Breast epithelium (tissue), 4 donors: ENCODE data around the gene MPG. TPM values are rescaled to one million over a fixed set of nuclear protein-coding genes. Genes with fewer than 3 reads are reported as not detected.

ENCODE experiments used
- DNase-seq, 2 donors: peaks; one replicate each; pipeline ENCODE4 v3.0.0-alpha.2; 2019; ENCODE audit warnings: low spot score in 2 of 2
- H3K27ac ChIP-seq, 2 donors: fragments of 200-600 bp; sonication (generic) in 1 of 2; one replicate each; pipeline ENCODE4 v1.5.1; 2016 to 2019; ENCODE audit warnings: mild to moderate bottlenecking in 1 of 2
- H3K27me3 ChIP-seq, 2 donors: fragments of 200-600 bp; sonication (generic) in 1 of 2; one replicate each; pipeline versions ENCODE4 v1.5.1 to v1.6.0; 2017 to 2019; ENCODE audit warnings: control low read depth in 1 of 2, mild to moderate bottlenecking in 1 of 2
- H3K36me3 ChIP-seq: fragments of 200-600 bp; one replicate; pipeline ENCODE4 v1.5.1; 2019
- H3K4me1 ChIP-seq, 2 donors: fragments of 200-600 bp; sonication (generic); one replicate each; pipeline ENCODE4 v1.5.1; 2016 to 2019; ENCODE audit warnings: control low read depth in 1 of 2
- H3K4me3 ChIP-seq, 3 donors: fragments of 200-600 bp; sonication (generic); 1 replicate in 2 of 3; 2 replicates in 1 of 3; pipeline ENCODE4 v1.5.1; 2016 to 2019; ENCODE audit warnings: mild to moderate bottlenecking in 3 of 3, moderate library complexity in 2 of 3
- H3K9me3 ChIP-seq, 2 donors: fragments of 200-600 bp; sonication (generic) in 1 of 2; one replicate each; pipeline ENCODE4 v1.5.1; 2016 to 2019; ENCODE audit warnings: control low read depth in 1 of 2
- CTCF ChIP-seq, 3 donors: fragments of 450-650 bp; IDR thresholded peaks; one replicate each; pipeline ENCODE4 v1.5.1; 2016 to 2017; ENCODE audit warnings: antibody characterized with exemption in 3 of 3, mild to moderate bottlenecking in 3 of 3, moderate library complexity in 3 of 3
- POLR2A ChIP-seq: fragments of 450-650 bp; IDR thresholded peaks from one replicate; pipeline ENCODE4 v1.6.1; 2016; ENCODE audit warnings: antibody characterized with exemption, mild to moderate bottlenecking, moderate library complexity
- POLR2AphosphoS5 ChIP-seq, 3 donors: sonication (generic); formaldehyde crosslinking; IDR thresholded peaks; one replicate each; pipeline ENCODE4 v1.6.1; 2017; ENCODE audit warnings: antibody characterized with exemption in 3 of 3
- intact Hi-C: fragments of 100-400 bp; cut with DNase I; formaldehyde crosslinking; loops from one replicate; pipeline ENCODE4 v1.15.1; 2023; ENCODE audit warnings: low total_unique reads
- total RNA-seq, 3 donors: library from RNA; depleted of rRNA; stranded (reverse); fragments of >200 nt; gene quantifications; one replicate each; pipeline ENCODE4 v1.1.0, GENCODE V29; 2016

The MPG gene
- total RNA-seq, 3 donors from 2014 or later = 86.9 to 112 (median 89.1) TPM

- Histone ChIP-seq H3K4me3 (no peak overlapping the region), H3K4me1 (peaks cover 17 to 18% of the 10 kb centered on the region in 2 donors), H3K9me3 (no peaks in the 10 kb centered on the region), H3K27ac (peak overlapping the region in 1 of 2 donors; percentile 43), H3K27me3 (no peaks in the 10 kb centered on the region), H3K36me3 (peaks cover 7% of the 10 kb centered on the region)
- TF ChIP-seq POLR2AphosphoS5 (IDR thresholded peaks at IDR 0.05) (peak in 1 of 3 donors; percentile 50), POLR2A (no peak), CTCF (IDR thresholded peaks at IDR 0.05) (peak in 1 of 3 donors; percentile 8)
- DNase-seq = peak; percentile 55 to 83
- intact Hi-C loops = no loop called here
Observed at GRCh38 chr16:63998-64913, 13.8 kb upstream of the MPG start.

GRCh38 chr16:64914-65255, 13.1 kb upstream of the MPG start:
- no peak for DNase-seq
- Histone ChIP-seq H3K4me1 (peaks cover 19 to 23% of the 10 kb centered on the region in 2 donors), H3K9me3 (no peaks in the 10 kb centered on the region), H3K27me3 (no peaks in the 10 kb centered on the region), H3K36me3 (peaks cover 7% of the 10 kb centered on the region), H3K4me3 (no peak overlapping the region), H3K27ac (peak overlapping the region in 1 of 2 donors; percentile 43)
- TF ChIP-seq POLR2A = no peak
- no peak for TF ChIP-seq POLR2AphosphoS5 (IDR thresholded peaks at IDR 0.05)
- TF ChIP-seq CTCF (IDR thresholded peaks at IDR 0.05) = no peak
- intact Hi-C loops = no loop called here

- Histone ChIP-seq H3K9me3 (no peaks in the 10 kb centered on the region), H3K27ac (no peak overlapping the region), H3K36me3 (peaks cover 7% of the 10 kb centered on the region), H3K4me3 (no peak overlapping the region), H3K27me3 (no peaks in the 10 kb centered on the region), H3K4me1 (peaks cover 24 to 32% of the 10 kb centered on the region in 2 donors)
- intact Hi-C loops = no loop called here
- peak; percentile 74 to 91 for DNase-seq
- peak; percentile 94 to 99 (median 99) for TF ChIP-seq CTCF (IDR thresholded peaks at IDR 0.05)
- TF ChIP-seq POLR2AphosphoS5 (IDR thresholded peaks at IDR 0.05) = peak in 1 of 3 donors; percentile 65
- no peak for TF ChIP-seq POLR2A
Observed at GRCh38 chr16:65745-66144, 12.3 kb upstream of the MPG start.

- H3K4me3 ChIP-seq = no peak overlapping the region
- no peaks in the 10 kb centered on the region for H3K36me3 ChIP-seq
- no peak for DNase-seq
- H3K27me3 ChIP-seq = no peaks in the 10 kb centered on the region
- peak overlapping the region in 1 of 2 donors; percentile 4 for H3K27ac ChIP-seq
- TF ChIP-seq POLR2A (no peak), POLR2AphosphoS5 (IDR thresholded peaks at IDR 0.05) (no peak), CTCF (IDR thresholded peaks at IDR 0.05) (no peak)
- intact Hi-C loops = no loop called here
- H3K4me1 ChIP-seq = peaks cover 28 to 38% of the 10 kb centered on the region in 2 donors
- no peaks in the 10 kb centered on the region for H3K9me3 ChIP-seq
Observed at GRCh38 chr16:66309-67182, 11.5 kb upstream of the MPG start.
